Subcutaneous adipose tissue (tissue), 4 donors: ENCODE results near the gene SNX10. TPM values are rescaled to one million over a fixed set of nuclear protein-coding genes. Genes with fewer than 3 reads are reported as not detected.

Source experiments
- CTCF ChIP-seq: fragments of 450-650 bp; IDR thresholded peaks from one replicate; pipeline ENCODE4 v1.5.1; 2016; ENCODE audit warnings: low read depth, mild to moderate bottlenecking, control low read depth, antibody characterized with exemption, moderate library complexity
- total RNA-seq, 4 donors: library from RNA; depleted of rRNA; stranded (reverse); fragments of >200 nt; gene quantifications; one replicate each; pipeline ENCODE4 v1.1.0, GENCODE V29; 2016

Gene SNX10
- total RNA-seq, 4 donors from 2014 or later = 23.9 to 150 (median 68.6) TPM

- TF ChIP-seq CTCF = no peak
These were observed 118.2 kb downstream of the SNX10 start for GRCh38 chr7:26409661-26410547.

GRCh38 chr7:26413007-26413691 lies 121.5 kb downstream of the SNX10 start:
- no peak for TF ChIP-seq CTCF

GRCh38 chr7:26416004-26416403 lies 124.3 kb downstream of the SNX10 start:
- no peak for TF ChIP-seq CTCF

- TF ChIP-seq CTCF = no peak
These were observed 126.3 kb downstream of the SNX10 start for GRCh38 chr7:26417911-26418413.

GRCh38 chr7:26419198-26419597 lies 127.5 kb downstream of the SNX10 start:
- TF ChIP-seq CTCF = no peak

GRCh38 chr7:26420422-26421019 lies 128.9 kb downstream of the SNX10 start:
- TF ChIP-seq CTCF = no peak

GRCh38 chr7:26422761-26423160 lies 131.1 kb downstream of the SNX10 start:
- TF ChIP-seq CTCF = no peak
